ENCODE measurements around the gene TIPIN. TPM values are rescaled to one million over a fixed set of nuclear protein-coding genes. Genes with fewer than 3 reads are reported as not detected.
A peak's percentile ranks its signal among the peaks of the same experiment; 100 is the strongest.

The TIPIN gene
- total and polyA plus RNA-seq, 2 of the 8 experiments (the other 6 are each of a cell fraction or from before 2014, with no cell fraction given) = 8.5 to 24.7 TPM

DNA sequence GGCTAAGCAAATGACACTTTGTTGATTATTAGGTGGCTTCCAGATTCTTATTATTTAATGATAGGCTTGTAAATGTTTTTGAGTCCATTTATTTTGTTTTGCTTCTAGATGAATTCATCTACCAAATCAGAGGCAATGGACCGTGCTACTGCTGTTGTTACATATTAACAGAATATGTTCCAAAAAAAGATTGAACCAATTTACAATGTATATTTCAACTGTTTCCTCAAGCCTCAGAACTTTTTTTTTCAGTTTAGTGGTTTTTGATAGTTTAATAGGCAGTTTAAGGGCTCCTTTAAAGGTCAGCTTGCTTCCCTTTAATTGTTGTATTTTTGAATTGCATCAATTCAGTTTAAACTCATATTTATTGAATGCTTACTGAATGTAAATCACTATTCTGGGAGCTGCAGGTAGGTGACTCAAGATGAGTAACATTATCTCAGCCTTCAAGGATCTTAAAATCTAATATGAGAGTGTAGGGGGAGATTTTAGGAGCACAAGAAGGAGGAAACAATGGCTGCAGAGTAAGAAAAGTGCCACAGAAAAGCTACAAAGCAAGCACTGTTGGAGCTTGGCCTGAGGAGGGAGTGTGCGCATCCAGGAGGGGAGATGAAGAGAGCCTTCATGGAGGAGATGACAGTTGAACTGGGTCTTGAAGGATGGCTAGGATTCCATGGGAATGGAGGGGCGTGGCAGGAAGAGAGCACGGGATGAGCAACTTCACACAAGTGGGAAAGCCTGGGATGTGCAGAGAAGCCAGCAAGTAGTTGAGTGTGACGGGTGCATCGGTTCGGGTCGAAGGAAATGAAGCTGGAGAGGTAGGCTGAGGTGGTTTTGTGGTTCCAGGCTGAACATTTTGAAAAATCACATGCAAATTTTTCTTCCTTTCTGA lies 44.9 kb upstream of the TIPIN start:
- POLR2A ChIA-PET (ENCODE audit: partially characterized antibody) = interaction anchor here (1.4 to 7.9 kb wide), 2 partner anchors 98 to 104 kb away, joined by 3 to 64 read pairs; partner anchors contain the start of genes RPL4, SNAPC5 and ZWILCH
- no peak overlapping the region for H3K4me2 ChIP-seq (ENCODE audit: insufficient read depth in 1 of 2, low read depth in 2 of 2, low read length in 2 of 2)
- TF ChIP-seq SP1 (IDR thresholded peaks at IDR 0.05; ENCODE audit: low read depth, low read length) (no peak), KDM4A (IDR thresholded peaks at IDR 0.05; ENCODE audit: low read depth, low read length, severe bottlenecking) (no peak), CTCF (IDR thresholded peaks at IDR 0.05; ENCODE audit: control extremely low read depth in 1 of 3, insufficient read depth in 1 of 3, low read depth in 1 of 3, low read length in 3 of 3) (peak; percentile 17 to 57 (median 30); a peak in 2 of 4 replicates), YY1 (IDR thresholded peaks at IDR 0.05; ENCODE audit: low read depth, low read length) (0 out of 2 replicates have a peak, but pooled peaks have one; percentile 22), POU5F1 (IDR thresholded peaks at IDR 0.05; ENCODE audit: low read depth, low read length) (no peak), NRF1 (IDR thresholded peaks at IDR 0.05; ENCODE audit: low read depth, low read length) (no peak), TEAD4 (IDR thresholded peaks at IDR 0.05; ENCODE audit: low read depth, low read length) (no peak), HDAC2 (IDR thresholded peaks at IDR 0.05; ENCODE audit: borderline replicate concordance in 1 of 2, low read depth in 2 of 2, low read length in 2 of 2) (no peak)

More for the DNA sequence above, 44.9 kb upstream of the TIPIN start:
- H3K27ac ChIP-seq (ENCODE audit: low read depth, low read length) = no peak overlapping the region
- H2BK20ac ChIP-seq (ENCODE audit: low read length) = no peak overlapping the region
- H3K9me3 ChIP-seq (ENCODE audit: insufficient read depth in 2 of 2, low read depth in 1 of 2, low read length in 1 of 2) = no peaks in the 10 kb centered on the region
- H3K9ac ChIP-seq (replicated peaks in 1 of 4; ENCODE audit: extremely low read depth in 1 of 4, low read depth in 3 of 4, low read length in 3 of 4) = no peak overlapping the region
- no peaks in the 10 kb centered on the region for H3K23me2 ChIP-seq (ENCODE audit: low read depth, low read length)
- no peak overlapping the region for H2BK15ac ChIP-seq (ENCODE audit: low read length)
- H3K14ac ChIP-seq (ENCODE audit: insufficient read length) = no peak overlapping the region
- H3K4ac ChIP-seq (replicated peaks; ENCODE audit: insufficient read length, low read depth, low read length) = no peak overlapping the region
- H4K91ac ChIP-seq (replicated peaks; ENCODE audit: insufficient read length, low read length) = no peak overlapping the region
- H4K5ac ChIP-seq (ENCODE audit: insufficient read length, low read depth, low read length) = no peak overlapping the region
- no peak overlapping the region for H3K56ac ChIP-seq (replicated peaks; ENCODE audit: insufficient read length, low read depth, low read length)
- peaks cover 0 to 5% (median 0%) of the 10 kb centered on the region in 4 experiments; a peak in 1 of 8 replicates for H3K36me3 ChIP-seq (ENCODE audit: control insufficient read depth in 2 of 4, insufficient read depth in 4 of 4, low read length in 3 of 4)
- H3K79me2 ChIP-seq (ENCODE audit: control insufficient read depth in 1 of 2, insufficient read depth in 2 of 2, low read length in 2 of 2) = peaks cover 4 to 89% of the 10 kb centered on the region in 2 experiments; a peak in 3 of 4 replicates
- H2BK120ac ChIP-seq (replicated peaks; ENCODE audit: low read depth, low read length) = no peak overlapping the region
- peak overlapping the region; percentile 42; the same call in 1 of the 2 replicates for H2BK12ac ChIP-seq (ENCODE audit: low read depth, low read length)
- WGBS, 2 experiments (ENCODE audit: extremely low coverage in 1 of 2, insufficient coverage in 1 of 2, insufficient read length in 1 of 2, insufficient replicate concordance in 2 of 2, low coverage in 1 of 2, low lambda C conversion rate in 2 of 2, missing lambda C conversion rate in 1 of 2) = 85% methylated on average over 8 of the region's 8 CpGs; no CpG with 5 or more reads in 1 of the 2 experiments
- no peak overlapping the region for H2BK5ac ChIP-seq (ENCODE audit: low read depth, low read length)
- FAIRE-seq = no peak
- 0 out of 2 replicates have a peak, but pooled peaks cover 2% of the 10 kb centered on the region for H3K79me1 ChIP-seq (ENCODE audit: low read depth, low read length)
- CTCF ChIA-PET (ENCODE audit: partially characterized antibody) = interaction anchor here (0.6 to 3.7 kb wide), 9 partner anchors 9 to 317 kb away, joined by 3 to 22 read pairs (median 6); partner anchors contain the start of genes MAP2K1 and SNAPC5
- peaks cover 1 to 18% (median 14%) of the 10 kb centered on the region in 4 experiments; a peak in 6 of 7 replicates for H3K4me1 ChIP-seq (replicated peaks in 1 of 4; ENCODE audit: control insufficient read depth in 3 of 4, insufficient read depth in 4 of 4, low read length in 3 of 4)
- no peaks in the 10 kb centered on the region for H3K27me3 ChIP-seq (replicated peaks in 1 of 4; ENCODE audit: control insufficient read depth in 3 of 4, extremely low read depth in 1 of 4, insufficient read depth in 3 of 4, low read length in 3 of 4)
- no peak overlapping the region for H3K18ac ChIP-seq (ENCODE audit: extremely low read depth, low read length)
- no peak overlapping the region for H4K8ac ChIP-seq (ENCODE audit: extremely low read depth, insufficient read depth, low read length)
- H3K23ac ChIP-seq (ENCODE audit: insufficient read length) = no peak overlapping the region
- H2AK5ac ChIP-seq (ENCODE audit: low read depth, low read length) = no peak overlapping the region
- H3K4me3 ChIP-seq (ENCODE audit: extremely low read depth in 1 of 4, insufficient read depth in 2 of 4, low read depth in 3 of 4, low read length in 4 of 4) = no peak overlapping the region
- H2AFZ ChIP-seq (ENCODE audit: low read length) = no peak overlapping the region
- peaks cover 0 to 2% of the 10 kb centered on the region in 2 experiments for H4K20me1 ChIP-seq (replicated peaks in 1 of 2; ENCODE audit: control insufficient read depth in 1 of 2, insufficient read depth in 2 of 2, low read length in 2 of 2)
- DNase-seq (ENCODE audit: low read depth in 1 of 2, low spot score in 2 of 2) = no peak
